Measurements from ENCODE around the gene UBE2N. TPM values are rescaled to one million over a fixed set of nuclear protein-coding genes. Genes with fewer than 3 reads are reported as not detected.

Gene UBE2N
- total RNA-seq, 2 donors from 2014 or later: 106 to 137 TPM

- no peak overlapping the region for H3K4me3 ChIP-seq
- no peaks in the 10 kb centered on the region for H3K9me3 ChIP-seq
- intact Hi-C loops (cut with DNase I): loop anchor here (10.0 kb wide), 1 partner anchor 642 kb away; no protein-coding TSS in a partner anchor
- no peak overlapping the region for H3K9ac ChIP-seq (ENCODE audit: low read depth in 2 of 2, low read length in 2 of 2)
- H3K36me3 ChIP-seq: no peaks in the 10 kb centered on the region
- peaks cover 7% of the 10 kb centered on the region for H3K4me1 ChIP-seq
- H3K27me3 ChIP-seq: no peaks in the 10 kb centered on the region
- no peak for TF ChIP-seq CTCF (IDR thresholded peaks at IDR 0.05)
- H3K27ac ChIP-seq: no peak overlapping the region
- DNase-seq: no peak
Observed at GRCh38 chr12:93426412-93426805, 15.3 kb downstream of the UBE2N start.

- Histone ChIP-seq H3K9me3 (no peaks in the 10 kb centered on the region), H3K27ac (no peak overlapping the region), H3K4me1 (peaks cover 7% of the 10 kb centered on the region), H3K36me3 (no peaks in the 10 kb centered on the region), H3K9ac (ENCODE audit: low read depth in 2 of 2, low read length in 2 of 2) (no peak overlapping the region), H3K27me3 (no peaks in the 10 kb centered on the region), H3K4me3 (no peak overlapping the region)
- no peak for TF ChIP-seq CTCF (IDR thresholded peaks at IDR 0.05)
- DNase-seq: no peak
- intact Hi-C loops (cut with DNase I): loop anchor here (10.0 kb wide), 1 partner anchor 641 kb away; no protein-coding TSS in a partner anchor
Observed at GRCh38 chr12:93425736-93426411, 15.9 kb downstream of the UBE2N start.

GRCh38 chr12:93422050-93422449 lies 19.7 kb downstream of the UBE2N start:
- no peak for TF ChIP-seq CTCF (IDR thresholded peaks at IDR 0.05)
- intact Hi-C loops (cut with DNase I): loop anchor here (10.0 kb wide), 1 partner anchor 637 kb away; no protein-coding TSS in a partner anchor
- Histone ChIP-seq H3K36me3 (no peaks in the 10 kb centered on the region), H3K9ac (ENCODE audit: low read depth in 2 of 2, low read length in 2 of 2) (no peak overlapping the region), H3K27me3 (no peaks in the 10 kb centered on the region), H3K27ac (no peak overlapping the region), H3K4me1 (peaks cover 7% of the 10 kb centered on the region), H3K9me3 (no peaks in the 10 kb centered on the region), H3K4me3 (no peak overlapping the region)
- no peak for DNase-seq

- H3K4me3 ChIP-seq: no peak overlapping the region
- no peak overlapping the region for H3K9ac ChIP-seq (ENCODE audit: low read depth in 2 of 2, low read length in 2 of 2)
- no peak overlapping the region for H3K27ac ChIP-seq
- intact Hi-C loops (cut with DNase I): loop anchor here (5.0 to 10.0 kb wide), 2 partner anchors 432 to 635 kb away; no protein-coding TSS in a partner anchor
- no peak for DNase-seq
- no peaks in the 10 kb centered on the region for H3K27me3 ChIP-seq
- H3K9me3 ChIP-seq: no peaks in the 10 kb centered on the region
- H3K36me3 ChIP-seq: no peaks in the 10 kb centered on the region
- TF ChIP-seq CTCF (IDR thresholded peaks at IDR 0.05): peak; percentile 63
- no peaks in the 10 kb centered on the region for H3K4me1 ChIP-seq
Observed at GRCh38 chr12:93419388-93420034, 22.2 kb downstream of the UBE2N start.

- intact Hi-C loops (cut with DNase I): loop anchor here (5.0 kb wide), 1 partner anchor 431 kb away; no protein-coding TSS in a partner anchor
- Histone ChIP-seq H3K27ac (no peak overlapping the region), H3K9ac (ENCODE audit: low read depth in 2 of 2, low read length in 2 of 2) (no peak overlapping the region), H3K4me3 (no peak overlapping the region), H3K27me3 (no peaks in the 10 kb centered on the region), H3K36me3 (no peaks in the 10 kb centered on the region), H3K9me3 (no peaks in the 10 kb centered on the region), H3K4me1 (peaks cover 5% of the 10 kb centered on the region)
- no peak for TF ChIP-seq CTCF (IDR thresholded peaks at IDR 0.05)
- DNase-seq: no peak
Observed at GRCh38 chr12:93417967-93418480, 23.7 kb downstream of the UBE2N start.

Measured in colonic mucosa (tissue), 4 donors.